ENCODE results near the gene F11R. TPM values are rescaled to one million over a fixed set of nuclear protein-coding genes. Genes with fewer than 3 reads are reported as not detected.
A peak's percentile ranks its signal among the peaks of the same experiment; 100 is the strongest.
"Not testable (repeated sequence)": the region's sequence is repeated elsewhere in the genome, so short reads cannot be mapped to it uniquely, and the experiment has no call there.

Gene F11R
- polyA plus RNA-seq, 4 donors = 81.3 to 103 (median 95.5) TPM

DNA sequence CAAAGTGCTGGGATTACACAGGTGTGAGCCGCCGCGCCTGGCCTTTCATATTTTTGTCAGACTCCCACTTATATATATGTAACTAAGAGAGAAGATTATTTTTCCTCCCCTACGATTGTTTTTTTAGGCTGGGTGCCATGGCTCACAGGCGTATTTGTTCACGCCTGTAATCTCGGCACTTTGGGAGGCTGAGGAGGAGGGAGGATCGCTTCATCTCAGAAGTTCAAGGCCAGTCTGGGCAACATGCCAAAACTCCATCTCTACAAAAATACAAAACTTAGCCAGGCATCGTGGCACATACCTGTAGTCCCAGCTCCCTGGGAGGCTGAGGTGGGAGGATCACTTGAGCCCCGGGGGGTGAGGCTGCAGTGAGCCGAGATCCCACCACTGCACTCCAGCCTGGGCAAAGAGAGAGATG is 42.4 kb downstream of the F11R start:
- DNase-seq (ENCODE audit: low read depth in 4 of 4, low spot score in 3 of 4) = no peak

DNA sequence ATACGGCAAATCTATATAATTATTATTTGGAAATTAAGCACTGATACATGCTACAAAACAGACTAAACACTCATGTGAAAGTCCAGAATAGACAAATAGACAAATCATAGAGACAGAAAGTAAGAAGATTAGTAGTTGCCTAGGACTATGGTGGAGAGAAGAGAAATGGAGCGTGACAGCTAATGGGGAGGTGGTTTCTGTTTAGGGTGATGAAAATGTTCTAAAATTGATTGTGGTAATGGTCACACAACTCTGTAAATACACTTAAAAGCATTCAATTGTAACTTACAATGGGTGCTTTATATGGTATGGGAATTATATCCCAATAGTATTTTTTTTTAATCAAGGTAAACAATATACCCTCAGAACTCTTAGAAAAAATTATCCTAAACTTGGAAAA is 45.9 kb downstream of the F11R start:
- no peak for DNase-seq (ENCODE audit: low read depth in 4 of 4, low spot score in 3 of 4)

DNA sequence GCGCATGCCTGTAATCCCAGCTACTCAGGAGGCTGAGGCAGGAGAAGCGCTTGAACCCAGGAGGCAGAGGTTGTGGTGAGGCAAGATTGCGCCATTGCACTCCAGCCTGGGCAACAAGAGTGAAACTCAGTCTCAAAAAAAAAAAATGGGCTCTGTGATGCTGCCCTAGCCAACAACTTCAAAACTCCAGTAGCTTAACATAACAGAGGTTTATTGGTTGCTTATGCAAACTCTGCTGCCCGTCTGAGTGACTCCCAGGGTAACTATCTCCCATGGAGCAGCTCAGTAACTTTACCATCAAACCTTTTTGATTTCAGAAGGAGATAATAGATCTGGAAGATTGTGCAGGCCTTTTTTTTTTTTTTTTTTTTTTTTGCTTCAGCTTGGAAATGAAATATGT is 47.5 kb downstream of the F11R start:
- no peak for DNase-seq (ENCODE audit: low read depth in 4 of 4, low spot score in 3 of 4)

DNA sequence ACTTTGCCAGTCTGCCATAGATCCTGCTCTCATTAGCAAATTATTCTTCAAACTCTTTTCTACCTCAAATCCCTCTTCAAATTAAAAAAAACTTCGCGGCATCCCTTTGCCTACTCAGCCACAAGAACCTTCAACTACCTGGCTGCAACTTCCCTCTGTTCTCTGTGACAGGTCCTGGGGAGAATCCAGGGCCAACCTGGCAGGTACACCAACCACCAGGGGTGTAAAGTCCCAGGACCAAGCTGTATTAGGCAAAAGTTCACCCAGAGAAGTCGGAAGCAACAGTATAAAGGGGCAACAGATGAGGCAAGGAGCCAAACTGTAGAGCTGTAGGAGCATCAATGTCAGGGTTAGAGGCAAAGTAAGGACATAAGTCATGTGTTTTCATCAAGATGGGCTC is 48.0 kb downstream of the F11R start:
- no peak for DNase-seq (ENCODE audit: low read depth in 4 of 4, low spot score in 3 of 4)

DNA sequence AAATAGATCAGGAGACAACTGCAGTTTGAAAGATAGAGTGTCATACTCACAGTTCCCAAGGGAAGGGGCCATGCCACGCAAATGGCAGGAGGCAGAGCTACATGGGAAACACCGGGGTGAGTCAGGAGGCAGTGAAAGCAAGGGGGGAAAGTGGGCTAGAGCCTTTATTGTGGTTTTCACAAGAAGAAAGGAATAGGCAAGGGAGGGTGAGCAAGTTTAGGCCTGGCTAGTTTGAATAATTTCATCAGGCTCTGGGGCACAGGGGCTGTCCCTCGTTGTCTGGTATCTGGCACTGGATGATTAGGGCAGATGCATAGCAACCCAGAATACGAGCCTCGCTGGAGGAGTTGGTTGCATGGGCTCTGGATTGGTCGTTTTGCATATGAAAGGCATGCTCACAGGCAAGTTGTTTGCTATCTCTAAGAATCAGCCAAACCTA is 49.3 kb downstream of the F11R start:
- DNase-seq (ENCODE audit: low read depth in 4 of 4, low spot score in 3 of 4) = no peak

DNA sequence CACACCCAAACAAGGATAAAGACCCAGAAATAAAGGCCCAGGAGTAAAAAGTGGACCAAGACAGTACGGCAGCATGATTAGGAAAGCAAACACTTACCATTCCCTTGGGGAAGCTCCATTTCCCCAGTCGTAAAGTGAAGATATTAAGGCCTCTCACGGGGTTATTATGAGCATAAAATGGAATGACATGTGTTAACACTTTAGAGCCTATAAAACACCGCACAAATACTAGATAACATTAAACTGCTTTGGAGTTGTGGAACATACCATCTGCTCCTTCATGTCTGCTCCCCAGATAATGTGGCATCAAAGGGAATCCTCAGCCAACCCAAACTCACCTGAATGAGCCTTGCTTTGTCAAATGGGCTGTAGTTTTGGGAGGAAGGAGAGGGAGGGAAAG is 57.4 kb downstream of the F11R start:
- DNase-seq (ENCODE audit: low read depth in 4 of 4, low spot score in 3 of 4) = no peak

DNA sequence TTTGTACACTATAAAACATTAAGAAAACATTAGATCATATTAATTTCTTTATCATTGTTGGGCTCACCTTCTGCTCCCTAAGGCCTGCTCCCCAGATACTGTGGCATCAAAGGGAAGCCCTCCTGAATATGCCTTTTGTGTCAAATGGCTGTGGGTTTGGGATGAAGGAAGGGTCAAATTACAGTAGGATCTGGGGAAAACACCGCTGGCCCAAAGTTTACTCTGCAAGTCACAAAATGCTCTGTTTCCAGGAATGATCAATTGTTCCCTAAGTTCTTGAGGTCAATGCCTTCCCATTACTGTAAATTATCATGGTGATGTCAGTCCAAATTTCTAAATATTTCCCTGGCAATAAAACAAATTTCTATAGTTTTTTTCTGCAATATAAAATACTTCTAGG is 59.5 kb downstream of the F11R start:
- no peak for DNase-seq (ENCODE audit: low read depth in 4 of 4, low spot score in 3 of 4)

DNA sequence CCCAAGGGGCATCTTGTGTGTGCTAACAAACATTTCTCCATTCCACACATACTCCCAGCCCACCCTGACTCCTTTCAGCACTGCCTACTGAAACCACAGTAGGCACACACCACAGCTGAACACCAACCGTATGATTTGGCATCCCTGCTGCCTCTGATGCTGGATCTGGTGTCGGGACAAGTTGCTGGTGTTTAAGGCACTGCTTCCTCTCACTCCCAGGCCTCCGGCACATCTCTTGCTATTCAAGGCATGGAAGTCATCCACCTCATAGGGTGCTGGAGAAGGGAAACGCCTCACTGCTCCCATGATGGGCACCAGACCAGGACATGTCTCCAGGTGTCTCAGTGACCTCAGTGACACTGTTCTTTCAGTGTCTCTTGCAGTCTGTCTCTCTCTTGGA is 64.0 kb downstream of the F11R start:
- DNase-seq (ENCODE audit: low read depth in 4 of 4, low spot score in 3 of 4) = no peak

DNA sequence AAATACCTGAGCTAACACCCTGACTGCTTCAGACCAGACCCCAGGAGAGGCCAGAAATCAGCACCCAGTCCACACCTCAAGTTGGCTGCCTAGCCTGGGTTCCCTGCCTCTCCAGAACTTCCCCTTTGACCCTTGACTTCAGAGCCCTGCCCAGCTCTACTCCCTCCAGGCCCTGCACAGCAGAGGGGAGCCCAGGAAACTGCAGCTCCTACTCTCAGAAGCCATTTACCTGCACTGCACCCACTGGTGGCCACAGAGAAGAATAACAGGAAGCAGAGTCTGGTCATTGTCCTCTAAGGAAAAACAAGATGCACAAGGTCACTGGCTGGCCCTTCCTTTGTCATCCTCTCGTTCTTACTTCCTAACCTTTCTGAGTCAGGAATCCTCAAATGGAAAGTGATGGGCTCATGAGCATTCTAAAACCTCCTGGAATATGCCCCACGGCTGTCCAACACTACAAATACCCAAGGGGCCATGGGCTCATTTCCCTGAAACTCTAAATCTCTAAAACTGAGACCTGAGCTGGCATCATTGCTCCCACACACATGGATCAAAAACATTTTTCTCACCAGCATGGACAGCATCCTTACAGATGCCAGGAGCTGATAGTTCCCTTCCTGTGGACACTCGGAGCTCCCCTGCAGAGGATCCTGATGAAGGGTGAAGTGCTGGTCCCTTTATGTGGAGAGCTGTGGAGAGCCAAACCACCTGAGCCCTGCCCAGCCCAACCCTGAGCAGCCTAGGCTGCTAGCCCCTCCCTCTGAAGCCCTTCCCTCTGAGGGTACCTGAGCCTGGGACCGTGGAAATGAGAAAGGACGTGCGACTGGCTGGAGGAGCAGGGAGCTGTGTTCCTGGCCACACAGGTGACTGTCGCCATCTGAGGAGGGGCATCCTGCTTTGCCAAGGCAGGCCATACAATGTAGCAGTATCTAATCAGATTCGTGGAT is 66.5 kb downstream of the F11R start, which contains the start of gene ITLN2:
ITLN2 (minus strand) TSS at position 652 of the 947 bp plus-strand sequence; CDS start at position 584, 68 bp downstream.
- peak in 1 of 4 donors; percentile 12 for DNase-seq (ENCODE audit: low read depth in 4 of 4, low spot score in 3 of 4)

DNA sequence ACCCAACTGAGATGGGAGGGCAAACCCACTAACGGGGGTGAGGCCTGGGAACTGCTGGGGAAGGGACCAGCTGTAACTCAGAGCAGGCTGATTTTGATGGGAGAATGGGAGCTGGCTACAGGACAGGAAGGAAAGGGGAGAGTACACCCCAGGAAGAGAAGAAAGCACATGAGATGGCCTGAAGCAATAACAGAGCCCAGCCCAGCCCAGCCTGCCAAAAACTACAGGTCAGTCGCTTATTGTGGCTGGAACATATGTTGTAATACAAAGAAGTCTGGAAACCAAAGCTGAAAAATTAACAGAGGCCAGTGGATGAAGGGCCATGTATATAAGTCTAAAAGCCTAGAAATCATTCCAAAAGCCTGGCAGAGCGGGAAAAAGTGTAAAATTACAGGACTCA is 67.9 kb downstream of the F11R start:
- no peak for DNase-seq (ENCODE audit: low read depth in 4 of 4, low spot score in 3 of 4)

DNA sequence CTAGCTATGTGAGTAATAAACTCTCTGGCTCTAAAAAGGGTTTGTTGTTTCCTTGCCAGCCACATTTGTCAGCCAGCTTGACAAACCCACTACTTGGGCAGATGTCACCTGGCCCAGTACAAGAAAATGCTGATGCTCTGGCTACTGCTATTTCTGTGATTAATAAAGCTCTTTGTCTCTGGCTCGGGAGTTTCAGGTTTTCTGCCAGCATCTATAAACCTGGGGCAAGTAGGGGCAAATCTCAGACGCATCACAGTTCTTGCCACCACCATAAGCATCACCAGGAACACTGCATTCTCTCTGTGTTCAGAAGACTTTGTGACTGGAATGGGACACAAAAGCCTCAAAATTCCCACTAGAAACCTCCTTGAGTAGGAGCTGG is 68.8 kb downstream of the F11R start:
- DNase-seq (ENCODE audit: low read depth in 4 of 4, low spot score in 3 of 4) = no peak

DNA sequence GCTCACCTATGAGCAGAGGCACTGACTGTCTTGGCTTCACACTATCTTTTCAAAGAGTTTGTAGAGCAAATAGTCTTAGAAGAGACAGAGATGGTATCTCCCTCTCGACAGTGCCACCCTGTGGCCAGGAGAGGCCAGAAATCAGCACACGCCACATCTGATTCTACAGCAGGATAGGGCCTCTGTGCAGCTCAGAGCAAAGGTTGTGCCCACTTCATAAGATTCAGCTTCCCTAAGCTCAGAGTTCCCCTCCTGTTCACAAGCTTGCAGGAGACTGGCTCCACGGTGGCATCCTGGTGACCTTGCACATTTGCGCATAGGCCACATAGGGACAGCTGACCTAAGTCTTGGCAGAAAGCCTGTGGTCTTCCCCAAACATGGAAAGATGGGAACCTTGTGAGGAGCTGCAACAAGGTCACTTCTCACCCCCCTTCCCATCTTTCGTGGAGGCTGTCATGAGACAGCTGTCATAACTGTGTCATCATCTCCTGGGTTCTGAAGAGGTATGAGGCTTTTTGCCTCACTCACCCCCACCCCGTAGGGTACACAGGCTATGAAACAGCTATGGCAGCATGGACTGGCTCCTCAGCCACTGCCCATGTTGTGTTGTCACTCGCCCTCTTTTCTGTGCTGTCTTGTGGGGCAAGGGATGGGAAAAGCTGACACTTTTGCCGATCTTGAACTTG is 69.4 kb downstream of the F11R start:
- peak; percentile 27 to 37 (median 32) for DNase-seq (ENCODE audit: low read depth in 4 of 4, low spot score in 3 of 4)

DNA sequence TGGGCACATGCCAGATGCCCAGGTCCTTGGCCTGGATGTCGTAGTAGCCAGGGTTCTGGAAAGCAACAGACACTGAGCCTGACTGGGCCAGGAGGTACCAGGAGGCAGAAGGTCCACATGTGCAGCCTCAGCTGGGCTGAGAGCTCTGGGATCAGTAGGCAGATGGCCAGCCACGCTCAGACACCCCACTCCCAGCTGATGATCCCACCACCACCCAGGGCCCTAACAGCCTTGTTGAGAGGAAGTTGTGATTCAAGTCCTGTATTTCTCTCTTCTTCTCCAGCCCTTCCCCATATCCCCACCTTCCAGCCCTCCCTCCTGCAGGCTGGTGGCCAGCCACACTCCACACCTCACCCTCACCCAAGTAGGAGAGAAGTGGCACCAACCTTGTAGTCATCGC is 70.3 kb downstream of the F11R start:
- DNase-seq (ENCODE audit: low read depth in 4 of 4, low spot score in 3 of 4) = no peak

DNA sequence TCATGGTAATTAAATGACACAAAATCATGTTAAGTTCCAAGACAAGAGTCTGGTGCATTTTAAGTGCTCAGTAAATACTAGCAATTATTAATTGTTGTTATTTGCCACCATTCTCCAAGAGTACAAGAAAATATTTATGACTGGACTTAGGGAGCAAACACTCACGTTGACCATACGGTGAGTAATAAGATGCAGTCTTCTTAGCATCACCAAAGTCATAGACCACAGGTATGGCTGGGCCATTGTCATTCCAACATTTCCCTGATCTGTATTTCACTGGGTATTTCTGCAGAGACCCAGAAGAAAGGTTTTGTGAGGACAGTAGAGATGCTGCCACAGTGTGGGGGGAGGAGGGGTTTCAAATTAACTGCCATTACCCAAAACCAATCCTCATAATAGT is 71.1 kb downstream of the F11R start:
- no peak for DNase-seq (ENCODE audit: low read depth in 4 of 4, low spot score in 3 of 4)

DNA sequence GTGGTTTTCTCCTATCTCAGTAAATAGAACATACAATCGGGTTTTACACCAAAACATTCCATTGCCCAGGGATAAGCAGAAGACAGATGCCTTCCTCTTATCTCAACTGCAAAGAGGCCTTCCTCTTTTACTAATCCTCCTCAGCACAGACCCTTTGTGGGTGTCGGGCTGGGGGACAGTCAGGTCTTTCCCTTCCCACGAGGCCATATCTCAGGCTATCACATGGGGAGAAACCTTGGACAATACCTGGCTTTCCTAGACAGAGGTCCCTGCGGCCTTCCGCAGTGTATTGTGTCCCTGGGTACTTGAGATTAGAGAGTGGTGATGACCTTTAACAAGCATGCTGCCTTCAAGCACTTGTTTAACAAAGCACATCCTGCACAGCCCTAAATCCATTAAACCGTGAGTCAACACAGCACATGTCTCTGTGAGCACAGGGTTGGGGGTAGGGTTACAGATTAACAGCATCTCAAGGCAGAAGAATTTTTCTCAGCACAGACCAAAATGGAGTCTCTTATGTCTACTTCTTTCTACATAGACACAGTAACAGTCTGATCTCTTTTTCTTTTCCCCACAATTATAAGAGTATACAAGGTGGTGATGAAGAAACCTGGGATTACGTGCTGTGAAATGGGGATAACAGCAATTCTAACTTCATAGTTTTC is 71.6 kb downstream of the F11R start:
- not testable (repeated sequence) for DNase-seq (ENCODE audit: low read depth in 4 of 4, low spot score in 3 of 4)

DNA sequence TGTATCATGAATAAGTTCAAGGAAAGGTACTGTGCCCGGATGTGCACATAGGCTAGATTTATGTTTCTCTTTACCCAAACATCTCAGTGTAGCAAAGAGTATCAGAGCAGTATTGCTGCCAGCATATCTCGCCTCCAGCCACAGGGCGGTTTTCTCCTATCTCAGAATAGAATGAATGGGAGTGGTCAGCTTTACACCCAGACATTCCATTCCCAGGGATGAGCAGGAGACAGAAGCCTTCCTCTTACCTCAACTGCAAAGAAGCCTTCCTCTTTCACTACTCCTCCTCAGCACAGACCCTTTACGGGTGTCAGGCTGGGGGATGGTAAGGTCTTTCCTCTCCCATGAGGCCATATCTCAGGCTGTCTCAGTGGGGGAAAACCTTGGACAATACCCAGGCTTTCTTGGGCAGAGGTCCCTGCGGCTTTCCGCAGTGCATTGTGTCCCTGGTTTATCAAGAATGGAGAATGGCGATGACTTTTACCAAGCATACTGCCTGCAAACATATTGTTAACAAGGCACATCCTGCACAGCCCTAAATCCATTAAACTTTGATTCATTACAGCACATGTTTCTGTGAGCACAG is 73.7 kb downstream of the F11R start:
- DNase-seq (ENCODE audit: low read depth in 4 of 4, low spot score in 3 of 4) = not testable (repeated sequence)

DNA sequence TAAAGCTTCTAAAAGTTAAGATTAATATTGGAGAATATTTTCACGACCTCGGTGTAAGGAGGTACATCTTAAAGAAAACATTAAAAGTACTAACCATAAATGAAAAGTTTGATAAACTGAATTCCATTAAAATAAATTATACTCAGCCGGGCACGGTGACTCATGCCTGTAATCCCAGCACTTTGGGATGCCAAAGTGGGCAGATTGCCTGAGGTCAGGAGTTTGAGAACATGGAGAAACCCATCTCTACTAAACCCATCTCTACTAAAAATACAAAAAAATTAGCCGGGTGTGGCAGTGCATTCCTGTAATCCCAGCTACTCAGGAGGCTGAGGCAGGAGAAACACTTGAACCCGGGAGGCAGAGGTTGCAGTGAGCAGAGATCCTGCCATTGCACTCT is 75.1 kb downstream of the F11R start:
- not testable (repeated sequence) for DNase-seq (ENCODE audit: low read depth in 4 of 4, low spot score in 3 of 4)
